HepG2 (cell line): ENCODE results near the gene PLEKHG2. TPM values are rescaled to one million over a fixed set of nuclear protein-coding genes. Genes with fewer than 3 reads are reported as not detected.

Source experiments
- ARID4A ChIP-seq: sonication (generic); formaldehyde crosslinking; IDR thresholded peaks from 2 replicates; pipeline ENCODE4 v1.5.0; 2020; ENCODE audit warnings: mild to moderate bottlenecking, missing genetic modification reagents, borderline replicate concordance
- ELF1 ChIP-seq: sonication (generic); formaldehyde crosslinking; IDR thresholded peaks from 2 replicates; pipeline ENCODE4 v1.4.0; 2020; ENCODE audit warnings: missing genetic modification reagents
- FOXA3 ChIP-seq: IDR thresholded peaks from 2 replicates; pipeline ENCODE4 v1.6.1; 2016; ENCODE audit warnings: missing genetic modification reagents, missing compliant biosample characterization
- MATR3 ChIP-seq: sonication (generic); formaldehyde crosslinking; IDR thresholded peaks from 2 replicates; pipeline ENCODE4 v1.4.0; 2020; ENCODE audit warnings: missing genetic modification reagents
- NR2F2 ChIP-seq: IDR thresholded peaks from 2 replicates; pipeline ENCODE4 v1.6.1; 2012; ENCODE audit warnings: low read depth, inconsistent platforms, borderline replicate concordance
- SKIL ChIP-seq: sonication (generic); formaldehyde crosslinking; IDR thresholded peaks from 2 replicates; pipeline ENCODE4 v1.8.0; 2022; ENCODE audit warnings: missing genetic modification reagents, mild to moderate bottlenecking, moderate library complexity, borderline replicate concordance
- U2AF1 ChIP-seq: fragments of 200-400 bp; formaldehyde crosslinking; optimal IDR thresholded peaks from 2 replicates; pipeline ENCODE3; 2017; ENCODE audit warnings: mild to moderate bottlenecking, low read depth, low read length
- ZFP90 ChIP-seq: sonication (generic); formaldehyde crosslinking; IDR thresholded peaks from 2 replicates; pipeline ENCODE4 v1.8.0; 2022; ENCODE audit warnings: missing genetic modification reagents, mild to moderate bottlenecking, inconsistent platforms, borderline replicate concordance
- ZNF292 ChIP-seq: sonication (generic); formaldehyde crosslinking; IDR thresholded peaks from 2 replicates; pipeline ENCODE4 v1.8.1; 2022; ENCODE audit warnings: mild to moderate bottlenecking, low read depth, missing genetic modification reagents, borderline replicate concordance
- ZNF570 ChIP-seq: sonication (generic); formaldehyde crosslinking; IDR thresholded peaks from 2 replicates; pipeline ENCODE4 v1.4.0; 2020; ENCODE audit warnings: mild to moderate bottlenecking, missing genetic modification reagents, borderline replicate concordance
- ZNF703 ChIP-seq: sonication (generic); formaldehyde crosslinking; IDR thresholded peaks from 2 replicates; pipeline ENCODE4 v1.5.1; 2020; ENCODE audit warnings: missing genetic modification reagents, mild to moderate bottlenecking, moderate library complexity, borderline replicate concordance
- ZNF780A ChIP-seq: sonication (generic); formaldehyde crosslinking; IDR thresholded peaks from 2 replicates; pipeline ENCODE4 v1.8.0; 2022; ENCODE audit warnings: mild to moderate bottlenecking, missing genetic modification reagents, moderate library complexity
- ZNF879 ChIP-seq: sonication (generic); formaldehyde crosslinking; IDR thresholded peaks from 2 replicates; pipeline ENCODE4 v1.8.1; 2023; ENCODE audit warnings: missing genetic modification reagents
- polyA plus RNA-seq, 8 experiments: library from polyadenylated mRNA; depleted of rRNA in 3 of 8; stranded (reverse) in 7 of 8; unstranded in 1 of 8; fragments of >200 nt; fragmentation: Illumina TruSeq in 4 of 8; extraction: Trizol in 4 of 8; gene quantifications; 2 replicates each; pipeline versions ENCODE4 v1.2.1 to v1.2.3, GENCODE V29; 2011 to 2016; ENCODE audit warnings: low read depth in 4 of 8, missing spikeins in 1 of 8, mixed read lengths in 1 of 8; ENCODE audit not compliant: insufficient read depth in 1 of 8
- total RNA-seq, 5 experiments: library from RNA; depleted of rRNA; stranded (reverse); fragments of >200 nt; fragmentation: Illumina TruSeq; extraction: Trizol; gene quantifications; 2 replicates each; pipeline ENCODE4 v1.2.3, GENCODE V29; 2016; ENCODE audit warnings: low read depth in 1 of 5
- TF ChIP-seq, protein P1 (sequence below): sonication (generic); formaldehyde crosslinking; IDR thresholded peaks from 2 replicates; pipeline ENCODE4 v1.5.0; 2020; ENCODE audit warnings: mild to moderate bottlenecking, missing genetic modification reagents, moderate library complexity
- TF ChIP-seq, protein P2 (sequence below): sonication (generic); formaldehyde crosslinking; IDR thresholded peaks from 2 replicates; pipeline ENCODE4; 2020; ENCODE audit warnings: missing genetic modification reagents, mild to moderate bottlenecking, borderline replicate concordance
- TF ChIP-seq, protein P3 (sequence below): sonication (generic); formaldehyde crosslinking; IDR thresholded peaks from 2 replicates; pipeline ENCODE4 v1.4.0; 2020; ENCODE audit warnings: missing genetic modification reagents

PLEKHG2 gene
- total and polyA plus RNA-seq, 2 of the 13 experiments (the other 11 are each of a cell fraction or from before 2014, with no cell fraction given), result 3.6 to 6.8 TPM

DNA sequence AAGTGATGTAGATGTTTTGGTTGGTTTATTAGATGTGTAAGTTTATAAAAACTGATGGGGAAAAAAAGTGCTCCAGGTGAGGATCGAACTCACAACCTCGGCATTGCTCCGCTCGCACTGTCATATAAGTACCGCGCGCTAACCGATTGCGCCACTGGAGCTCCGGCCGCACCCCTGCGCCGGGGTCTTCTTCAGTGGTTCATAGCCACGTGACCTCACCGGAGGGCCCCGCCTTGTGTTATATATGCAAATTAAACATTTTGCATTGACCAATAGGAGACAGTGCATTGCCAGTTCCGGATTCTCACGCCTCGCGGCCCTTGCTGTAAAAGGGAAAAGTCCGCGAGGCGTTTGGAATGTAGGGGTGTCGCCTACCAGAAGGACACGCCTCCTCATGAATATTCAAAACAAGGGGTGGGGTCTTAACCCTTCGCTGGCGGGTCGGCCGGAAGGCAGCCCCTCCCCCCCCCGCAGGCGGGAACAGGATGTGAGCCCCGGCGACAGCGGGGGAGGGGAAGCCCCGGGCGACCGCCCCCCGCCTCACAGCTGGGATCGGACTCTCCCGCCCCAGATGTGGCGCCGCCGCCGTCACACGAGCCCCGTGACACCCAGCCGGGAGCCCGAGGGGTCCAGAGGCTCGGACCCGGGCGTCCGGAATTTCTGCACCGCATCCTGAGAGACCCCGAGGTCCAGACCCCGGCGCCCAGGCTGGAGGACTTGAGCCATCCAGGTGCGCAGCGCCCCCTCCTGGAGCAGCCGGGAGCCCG, at the start of gene PLEKHG2 (continued):
- peak; percentile 66; the same call in 1 of the 2 replicates for TF ChIP-seq ARID4A
- peak; percentile 65; the same call in 1 of the 2 replicates for TF ChIP-seq NR2F2
- no peak for TF ChIP-seq ZNF292 (CRISPR knock-in tag)
- no peak for TF ChIP-seq ZNF780A (CRISPR knock-in tag)
- TF ChIP-seq, protein P1, sequence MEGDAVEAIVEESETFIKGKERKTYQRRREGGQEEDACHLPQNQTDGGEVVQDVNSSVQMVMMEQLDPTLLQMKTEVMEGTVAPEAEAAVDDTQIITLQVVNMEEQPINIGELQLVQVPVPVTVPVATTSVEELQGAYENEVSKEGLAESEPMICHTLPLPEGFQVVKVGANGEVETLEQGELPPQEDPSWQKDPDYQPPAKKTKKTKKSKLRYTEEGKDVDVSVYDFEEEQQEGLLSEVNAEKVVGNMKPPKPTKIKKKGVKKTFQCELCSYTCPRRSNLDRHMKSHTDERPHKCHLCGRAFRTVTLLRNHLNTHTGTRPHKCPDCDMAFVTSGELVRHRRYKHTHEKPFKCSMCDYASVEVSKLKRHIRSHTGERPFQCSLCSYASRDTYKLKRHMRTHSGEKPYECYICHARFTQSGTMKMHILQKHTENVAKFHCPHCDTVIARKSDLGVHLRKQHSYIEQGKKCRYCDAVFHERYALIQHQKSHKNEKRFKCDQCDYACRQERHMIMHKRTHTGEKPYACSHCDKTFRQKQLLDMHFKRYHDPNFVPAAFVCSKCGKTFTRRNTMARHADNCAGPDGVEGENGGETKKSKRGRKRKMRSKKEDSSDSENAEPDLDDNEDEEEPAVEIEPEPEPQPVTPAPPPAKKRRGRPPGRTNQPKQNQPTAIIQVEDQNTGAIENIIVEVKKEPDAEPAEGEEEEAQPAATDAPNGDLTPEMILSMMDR (CRISPR knock-in tag), result peak; percentile 89
- peak; percentile 5; the same call in 1 of the 2 replicates for TF ChIP-seq SKIL
- TF ChIP-seq FOXA3 (CRISPR knock-in tag), result peak; percentile 34; the same call in 1 of the 2 replicates
- no peak for TF ChIP-seq ZFP90 (CRISPR knock-in tag)
- TF ChIP-seq ZNF570 (CRISPR knock-in tag), result no peak
- no peak for TF ChIP-seq MATR3 (CRISPR knock-in tag)
- peak; percentile 93 for TF ChIP-seq ELF1
- no peak for TF ChIP-seq ZNF703 (CRISPR knock-in tag)
- no peak for TF ChIP-seq ZNF879 (CRISPR knock-in tag)
- TF ChIP-seq, protein P2, sequence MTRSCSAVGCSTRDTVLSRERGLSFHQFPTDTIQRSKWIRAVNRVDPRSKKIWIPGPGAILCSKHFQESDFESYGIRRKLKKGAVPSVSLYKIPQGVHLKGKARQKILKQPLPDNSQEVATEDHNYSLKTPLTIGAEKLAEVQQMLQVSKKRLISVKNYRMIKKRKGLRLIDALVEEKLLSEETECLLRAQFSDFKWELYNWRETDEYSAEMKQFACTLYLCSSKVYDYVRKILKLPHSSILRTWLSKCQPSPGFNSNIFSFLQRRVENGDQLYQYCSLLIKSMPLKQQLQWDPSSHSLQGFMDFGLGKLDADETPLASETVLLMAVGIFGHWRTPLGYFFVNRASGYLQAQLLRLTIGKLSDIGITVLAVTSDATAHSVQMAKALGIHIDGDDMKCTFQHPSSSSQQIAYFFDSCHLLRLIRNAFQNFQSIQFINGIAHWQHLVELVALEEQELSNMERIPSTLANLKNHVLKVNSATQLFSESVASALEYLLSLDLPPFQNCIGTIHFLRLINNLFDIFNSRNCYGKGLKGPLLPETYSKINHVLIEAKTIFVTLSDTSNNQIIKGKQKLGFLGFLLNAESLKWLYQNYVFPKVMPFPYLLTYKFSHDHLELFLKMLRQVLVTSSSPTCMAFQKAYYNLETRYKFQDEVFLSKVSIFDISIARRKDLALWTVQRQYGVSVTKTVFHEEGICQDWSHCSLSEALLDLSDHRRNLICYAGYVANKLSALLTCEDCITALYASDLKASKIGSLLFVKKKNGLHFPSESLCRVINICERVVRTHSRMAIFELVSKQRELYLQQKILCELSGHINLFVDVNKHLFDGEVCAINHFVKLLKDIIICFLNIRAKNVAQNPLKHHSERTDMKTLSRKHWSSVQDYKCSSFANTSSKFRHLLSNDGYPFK (CRISPR knock-in tag), result no peak
- TF ChIP-seq U2AF1, result peak; percentile 84
- TF ChIP-seq, protein P3, sequence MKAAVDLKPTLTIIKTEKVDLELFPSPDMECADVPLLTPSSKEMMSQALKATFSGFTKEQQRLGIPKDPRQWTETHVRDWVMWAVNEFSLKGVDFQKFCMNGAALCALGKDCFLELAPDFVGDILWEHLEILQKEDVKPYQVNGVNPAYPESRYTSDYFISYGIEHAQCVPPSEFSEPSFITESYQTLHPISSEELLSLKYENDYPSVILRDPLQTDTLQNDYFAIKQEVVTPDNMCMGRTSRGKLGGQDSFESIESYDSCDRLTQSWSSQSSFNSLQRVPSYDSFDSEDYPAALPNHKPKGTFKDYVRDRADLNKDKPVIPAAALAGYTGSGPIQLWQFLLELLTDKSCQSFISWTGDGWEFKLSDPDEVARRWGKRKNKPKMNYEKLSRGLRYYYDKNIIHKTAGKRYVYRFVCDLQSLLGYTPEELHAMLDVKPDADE, result no peak
